HepG2 (cell line): ENCODE results near the gene PDE9A. TPM values are rescaled to one million over a fixed set of nuclear protein-coding genes. Genes with fewer than 3 reads are reported as not detected.

Source experiments
- ATAC-seq: fragments of 200-7000 bp; cut with Tn5 transposase; 3 replicates; pipeline ENCODE4 v1.9.1; 2020; ENCODE audit warnings: mild to moderate bottlenecking, moderate library complexity
- BruUV-seq: library from RNA; stranded (reverse); fragments of 400-500 nt; replicated peaks from 2 replicates; lab custom pipeline; 2021; lab: Mats Ljungman, UMichigan
- CTCF ChIA-PET: fragments of 300-600 bp; formaldehyde crosslinking; extraction: SDS; loops from one replicate; lab custom pipeline; 2021; ENCODE audit warnings: low total read pairs, inconsistent platforms, low intra/inter-chr PET ratio; lab: Yijun Ruan, JAX
- POLR2A ChIA-PET: fragments of 350-600 bp; sonication (Branson Sonifier 250); formaldehyde crosslinking; loops from one replicate; lab custom pipeline; 2020; ENCODE audit warnings: antibody characterized with exemption, inconsistent platforms; lab: Yijun Ruan, JAX
- DNase-seq: peaks from one replicate; pipeline ENCODE4 v3.0.0-alpha.2; 2015; ENCODE audit warnings: low spot score
- FAIRE-seq: peaks from 3 replicates; lab custom pipeline; 2011; peaks lifted over from hg19 to GRCh38; lab: Jason Lieb, UNC
- H2AFZ ChIP-seq: one replicate; pipeline ENCODE4 v1.6.1; 2011; ENCODE audit warnings: low read length, inconsistent platforms
- H3K27ac ChIP-seq: fragments of 300-600 bp; 3 replicates; pipeline ENCODE4 v1.8.0; 2011; ENCODE audit warnings: mixed run types, mild to moderate bottlenecking, mixed read lengths, low read length, inconsistent platforms; ENCODE audit not compliant: insufficient read depth; ENCODE audit errors: extremely low read length
- H3K27me3 ChIP-seq, 2 experiments: fragments of 200-600 bp in 1 of 2; 2 replicates in 1 of 2; 3 replicates in 1 of 2; pipeline versions ENCODE4 v1.6.0 to v1.8.0; 2011; ENCODE audit warnings: low read length in 2 of 2, mild to moderate bottlenecking in 2 of 2, moderate library complexity in 2 of 2, inconsistent platforms in 1 of 2; ENCODE audit not compliant: insufficient read depth in 2 of 2, control insufficient read depth in 1 of 2
- H3K36me3 ChIP-seq, 2 experiments: fragments of 200-600 bp in 1 of 2; replicated peaks in 1 of 2; 2 replicates in 1 of 2; 3 replicates in 1 of 2; pipeline versions ENCODE4 v1.5.1 to v1.8.0; 2011; ENCODE audit warnings: low read length in 2 of 2, inconsistent platforms in 1 of 2; ENCODE audit not compliant: insufficient read depth in 2 of 2, control insufficient read depth in 1 of 2
- H3K4me1 ChIP-seq: 2 replicates; pipeline ENCODE4 v1.5.1; 2012; ENCODE audit warnings: low read length, inconsistent platforms; ENCODE audit not compliant: insufficient read depth
- H3K4me2 ChIP-seq: 2 replicates; pipeline ENCODE4 v1.6.0; 2011; ENCODE audit warnings: low read depth, low read length, inconsistent platforms
- H3K4me3 ChIP-seq, 3 experiments: fragments of 200-600 bp in 1 of 3; sonication (generic), shearing (Covaris generic) in 1 of 3; replicated peaks in 1 of 3; 2 replicates each; pipeline ENCODE4 v1.5.1; 2011 to 2016; ENCODE audit warnings: low read length in 3 of 3, inconsistent platforms in 2 of 3, low read depth in 2 of 3, mild to moderate bottlenecking in 2 of 3, control low read depth in 1 of 3, mixed read lengths in 1 of 3; ENCODE audit not compliant: insufficient read depth in 1 of 3
- H3K79me2 ChIP-seq: one replicate; pipeline ENCODE4 v1.6.1; 2011; ENCODE audit warnings: low read length, inconsistent platforms; ENCODE audit not compliant: insufficient read depth
- H3K9ac ChIP-seq: 2 replicates; pipeline ENCODE4 v1.6.0; 2011; ENCODE audit warnings: mild to moderate bottlenecking, low read depth, low read length, inconsistent platforms; ENCODE audit not compliant: insufficient read depth
- H3K9me3 ChIP-seq: 2 replicates; pipeline ENCODE4 v1.5.1; 2012; ENCODE audit warnings: mild to moderate bottlenecking, low read length
- H4K20me1 ChIP-seq: 2 replicates; pipeline ENCODE4 v1.6.0; 2011; ENCODE audit warnings: inconsistent platforms, mild to moderate bottlenecking, low read length, moderate library complexity; ENCODE audit not compliant: insufficient read depth
- ATF2 ChIP-seq: sonication (generic); formaldehyde crosslinking; IDR thresholded peaks from 2 replicates; pipeline ENCODE4 v1.4.0; 2020; ENCODE audit warnings: missing genetic modification reagents
- JDP2 ChIP-seq: sonication (generic); formaldehyde crosslinking; IDR thresholded peaks from 2 replicates; pipeline ENCODE4 v1.8.1; 2022; ENCODE audit warnings: missing genetic modification reagents, borderline replicate concordance
- NFYB ChIP-seq: sonication (generic); formaldehyde crosslinking; IDR thresholded peaks from 2 replicates; pipeline ENCODE4 v1.4.0; 2020; ENCODE audit warnings: missing genetic modification reagents
- PCBP2 ChIP-seq: fragments of 200-400 bp; formaldehyde crosslinking; optimal IDR thresholded peaks from 2 replicates; pipeline ENCODE3; 2018; ENCODE audit warnings: low read length, low read depth; ENCODE audit not compliant: poor library complexity, severe bottlenecking
- PRMT3 ChIP-seq: sonication (generic); formaldehyde crosslinking; IDR thresholded peaks from 2 replicates; pipeline ENCODE4 v1.8.1; 2022; ENCODE audit warnings: low read depth, mild to moderate bottlenecking, moderate library complexity, missing genetic modification reagents, borderline replicate concordance
- SAP130 ChIP-seq: IDR thresholded peaks from 2 replicates; pipeline ENCODE4 v1.6.1; 2016; ENCODE audit warnings: low read depth
- WIZ ChIP-seq: sonication (generic); formaldehyde crosslinking; IDR thresholded peaks from 2 replicates; pipeline ENCODE4 v1.5.1; 2020; ENCODE audit warnings: mild to moderate bottlenecking, missing genetic modification reagents
- ZNF577 ChIP-seq: sonication (generic); formaldehyde crosslinking; IDR thresholded peaks from 2 replicates; pipeline ENCODE4 v1.4.0; 2020; ENCODE audit warnings: mild to moderate bottlenecking, low read depth, missing genetic modification reagents, borderline replicate concordance
- ZNF761 ChIP-seq: sonication (generic); formaldehyde crosslinking; conservative IDR thresholded peaks from 2 replicates; pipeline ENCODE4 v1.4.0; 2020; ENCODE audit warnings: mild to moderate bottlenecking, missing genetic modification reagents
- ZNF775 ChIP-seq: sonication (generic); formaldehyde crosslinking; IDR thresholded peaks from 2 replicates; pipeline ENCODE4 v1.4.0; 2020; ENCODE audit warnings: missing genetic modification reagents, mild to moderate bottlenecking, moderate library complexity, borderline replicate concordance
- ZNF839 ChIP-seq: sonication (generic); formaldehyde crosslinking; IDR thresholded peaks from 2 replicates; pipeline ENCODE4 v1.4.0; 2020; ENCODE audit warnings: missing genetic modification reagents, mild to moderate bottlenecking, borderline replicate concordance
- whole genome bisulfite sequencing: methylation state at CpG from one replicate; pipeline ENCODE4 v1.1.6; 2017; ENCODE audit warnings: low lambda C conversion rate; 5-methylcytosine and 5-hydroxymethylcytosine counted together
- in situ Hi-C: cut with HindIII; loops from 2 replicates; pipeline ENCODE4 v1.10.0; 2017; ENCODE audit warnings: low pct_unique_long_range_greater_than_20kb; ENCODE audit not compliant: extremely low pct_ligation_motif_present
- intact Hi-C: fragments of 100-400 bp; cut with micrococcal nuclease; formaldehyde crosslinking; loops from one replicate; pipeline ENCODE4 v1.10.0; 2022; ENCODE audit not compliant: unreplicated experiment
- polyA plus RNA-seq, 8 experiments: library from polyadenylated mRNA; depleted of rRNA in 3 of 8; stranded (reverse) in 7 of 8; unstranded in 1 of 8; fragments of >200 nt; fragmentation: Illumina TruSeq in 4 of 8; extraction: Trizol in 4 of 8; gene quantifications; 2 replicates each; pipeline versions ENCODE4 v1.2.1 to v1.2.3, GENCODE V29; 2011 to 2016; ENCODE audit warnings: low read depth in 4 of 8, missing spikeins in 1 of 8, mixed read lengths in 1 of 8; ENCODE audit not compliant: insufficient read depth in 1 of 8
- total RNA-seq, 5 experiments: library from RNA; depleted of rRNA; stranded (reverse); fragments of >200 nt; fragmentation: Illumina TruSeq; extraction: Trizol; gene quantifications; 2 replicates each; pipeline ENCODE4 v1.2.3, GENCODE V29; 2016; ENCODE audit warnings: low read depth in 1 of 5
- TF ChIP-seq, protein P1 (sequence below): sonication (generic); formaldehyde crosslinking; conservative IDR thresholded peaks from 2 replicates; pipeline ENCODE4 v1.4.0; 2020; ENCODE audit warnings: missing genetic modification reagents
- TF ChIP-seq, protein P2 (sequence below): sonication (generic); formaldehyde crosslinking; IDR thresholded peaks from 2 replicates; pipeline ENCODE4 v1.8.1; 2023; ENCODE audit warnings: missing genetic modification reagents, inconsistent platforms, borderline replicate concordance
- TF ChIP-seq, protein P3 (sequence below): sonication (generic); formaldehyde crosslinking; IDR thresholded peaks from 2 replicates; pipeline ENCODE4 v1.5.1; 2020; ENCODE audit warnings: missing genetic modification reagents, mild to moderate bottlenecking, borderline replicate concordance

The PDE9A gene
- total and polyA plus RNA-seq, 2 of the 13 experiments (the other 11 are each of a cell fraction or from before 2014, with no cell fraction given), result 4.6 to 19.7 TPM

DNA sequence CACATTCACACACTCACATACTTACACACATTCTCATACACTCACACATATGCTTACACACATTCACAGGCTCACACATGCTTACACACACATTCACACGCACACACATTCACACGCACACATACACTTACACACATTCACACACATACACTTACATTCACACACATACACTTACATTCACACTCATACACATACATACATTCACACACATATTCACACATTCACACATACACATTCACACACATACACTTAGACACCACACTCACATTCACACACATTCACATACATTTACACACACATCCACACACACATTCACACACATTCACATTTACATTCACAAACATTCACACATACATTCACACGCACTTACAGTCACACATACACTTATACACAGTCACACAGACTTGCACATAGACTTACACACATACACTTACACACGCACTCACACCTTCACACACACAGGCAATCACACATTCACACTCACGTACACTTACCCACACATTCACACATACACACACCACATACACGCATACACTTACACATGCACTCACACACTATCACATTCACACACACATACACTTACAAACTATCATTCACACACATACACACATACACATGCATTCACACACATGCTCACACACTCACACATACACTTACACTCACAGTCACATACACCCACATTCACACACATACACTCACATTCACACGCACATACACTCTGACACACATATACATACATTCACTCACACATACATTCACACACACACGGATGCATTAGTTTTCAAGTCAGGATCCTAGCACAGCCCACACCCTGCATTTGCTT, 16.8 kb downstream of the PDE9A start (continued):
- TF ChIP-seq, protein P1, sequence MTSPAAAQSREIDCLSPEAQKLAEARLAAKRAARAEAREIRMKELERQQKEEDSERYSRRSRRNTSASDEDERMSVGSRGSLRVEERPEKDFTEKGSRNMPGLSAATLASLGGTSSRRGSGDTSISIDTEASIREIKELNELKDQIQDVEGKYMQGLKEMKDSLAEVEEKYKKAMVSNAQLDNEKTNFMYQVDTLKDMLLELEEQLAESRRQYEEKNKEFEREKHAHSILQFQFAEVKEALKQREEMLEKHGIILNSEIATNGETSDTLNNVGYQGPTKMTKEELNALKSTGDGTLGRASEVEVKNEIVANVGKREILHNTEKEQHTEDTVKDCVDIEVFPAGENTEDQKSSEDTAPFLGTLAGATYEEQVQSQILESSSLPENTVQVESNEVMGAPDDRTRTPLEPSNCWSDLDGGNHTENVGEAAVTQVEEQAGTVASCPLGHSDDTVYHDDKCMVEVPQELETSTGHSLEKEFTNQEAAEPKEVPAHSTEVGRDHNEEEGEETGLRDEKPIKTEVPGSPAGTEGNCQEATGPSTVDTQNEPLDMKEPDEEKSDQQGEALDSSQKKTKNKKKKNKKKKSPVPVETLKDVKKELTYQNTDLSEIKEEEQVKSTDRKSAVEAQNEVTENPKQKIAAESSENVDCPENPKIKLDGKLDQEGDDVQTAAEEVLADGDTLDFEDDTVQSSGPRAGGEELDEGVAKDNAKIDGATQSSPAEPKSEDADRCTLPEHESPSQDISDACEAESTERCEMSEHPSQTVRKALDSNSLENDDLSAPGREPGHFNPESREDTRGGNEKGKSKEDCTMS (CRISPR knock-in tag), result no peak
- TF ChIP-seq, protein P2, sequence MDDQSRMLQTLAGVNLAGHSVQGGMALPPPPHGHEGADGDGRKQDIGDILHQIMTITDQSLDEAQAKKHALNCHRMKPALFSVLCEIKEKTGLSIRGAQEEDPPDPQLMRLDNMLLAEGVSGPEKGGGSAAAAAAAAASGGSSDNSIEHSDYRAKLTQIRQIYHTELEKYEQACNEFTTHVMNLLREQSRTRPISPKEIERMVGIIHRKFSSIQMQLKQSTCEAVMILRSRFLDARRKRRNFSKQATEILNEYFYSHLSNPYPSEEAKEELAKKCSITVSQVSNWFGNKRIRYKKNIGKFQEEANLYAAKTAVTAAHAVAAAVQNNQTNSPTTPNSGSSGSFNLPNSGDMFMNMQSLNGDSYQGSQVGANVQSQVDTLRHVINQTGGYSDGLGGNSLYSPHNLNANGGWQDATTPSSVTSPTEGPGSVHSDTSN, result no peak

DNA sequence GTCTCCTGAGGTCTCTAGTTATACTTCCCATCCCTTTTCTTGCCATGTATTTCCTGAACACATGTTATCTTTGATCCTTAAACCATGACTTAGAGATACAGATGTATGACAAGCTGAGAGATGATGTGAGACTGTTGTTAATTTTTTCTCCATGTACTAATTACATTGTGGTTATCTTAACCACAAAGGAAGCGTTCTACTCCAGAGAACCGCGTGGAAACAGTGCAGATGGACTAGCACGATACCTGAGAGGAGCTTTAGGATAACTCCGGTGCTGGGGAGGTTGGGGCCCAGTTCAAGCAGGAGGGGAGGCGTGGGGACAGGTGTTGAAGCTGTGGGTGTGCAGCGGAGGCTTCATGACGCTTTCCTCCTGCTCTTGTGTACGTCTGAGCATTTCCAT, 17.5 kb downstream of the PDE9A start:
- intact Hi-C loops (no loop called here), in situ Hi-C loops (loop anchor here (25.0 kb wide), 1 partner anchor 91 kb away; no protein-coding TSS in a partner anchor)
- no TSS peak for BruUV-seq
- H3K79me2 ChIP-seq, result no peaks in the 10 kb centered on the region
- no peak overlapping the region for H3K4me2 ChIP-seq
- FAIRE-seq (no peak), ATAC-seq (no peak), DNase-seq (no peak)
- no peaks in the 10 kb centered on the region; a peak in 1 of 5 replicates for H3K36me3 ChIP-seq
- H3K27ac ChIP-seq, result no peak overlapping the region
- peaks cover 43% of the 10 kb centered on the region for H3K4me1 ChIP-seq
- ChIA-PET CTCF (no interaction called here), POLR2A (no interaction called here)
- H2AFZ ChIP-seq, result no peak overlapping the region
- no peak overlapping the region for H3K4me3 ChIP-seq
- no peaks in the 10 kb centered on the region for H3K9me3 ChIP-seq
- WGBS, result 96% methylated on average over 9 of the region's 9 CpGs
- H4K20me1 ChIP-seq, result peaks cover 23% of the 10 kb centered on the region; the same call in 1 of the 2 replicates
- H3K9ac ChIP-seq, result no peak overlapping the region
- H3K27me3 ChIP-seq, result no peaks in the 10 kb centered on the region; a peak in 1 of 5 replicates
- TF ChIP-seq WIZ (no peak), PRMT3 (no peak), ZNF761 (CRISPR knock-in tag) (no peak), ZNF839 (no peak), ATF2 (CRISPR knock-in tag) (no peak), NFYB (CRISPR knock-in tag) (no peak), PCBP2 (no peak), ZNF577 (CRISPR knock-in tag) (no peak), ZNF775 (CRISPR knock-in tag) (no peak), JDP2 (no peak), SAP130 (no peak)
- TF ChIP-seq, protein P3, sequence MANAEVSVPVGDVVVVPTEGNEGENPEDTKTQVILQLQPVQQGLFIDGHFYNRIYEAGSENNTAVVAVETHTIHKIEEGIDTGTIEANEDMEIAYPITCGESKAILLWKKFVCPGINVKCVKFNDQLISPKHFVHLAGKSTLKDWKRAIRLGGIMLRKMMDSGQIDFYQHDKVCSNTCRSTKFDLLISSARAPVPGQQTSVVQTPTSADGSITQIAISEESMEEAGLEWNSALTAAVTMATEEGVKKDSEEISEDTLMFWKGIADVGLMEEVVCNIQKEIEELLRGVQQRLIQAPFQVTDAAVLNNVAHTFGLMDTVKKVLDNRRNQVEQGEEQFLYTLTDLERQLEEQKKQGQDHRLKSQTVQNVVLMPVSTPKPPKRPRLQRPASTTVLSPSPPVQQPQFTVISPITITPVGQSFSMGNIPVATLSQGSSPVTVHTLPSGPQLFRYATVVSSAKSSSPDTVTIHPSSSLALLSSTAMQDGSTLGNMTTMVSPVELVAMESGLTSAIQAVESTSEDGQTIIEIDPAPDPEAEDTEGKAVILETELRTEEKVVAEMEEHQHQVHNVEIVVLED (CRISPR knock-in tag), result no peak
